ENCODE measurements around the gene CTSF.

- TF ChIP-seq EZH2 (IDR thresholded peaks at IDR 0.05; ENCODE audit: borderline replicate concordance, low read length) (no peak), CTCF (IDR thresholded peaks at IDR 0.05; ENCODE audit: low read length) (no peak)
Measured at GRCh38 chr11:66591175-66591574, 22.8 kb upstream of the CTSF start.
